ENCODE results near the gene DTHD1. TPM values are rescaled to one million over a fixed set of nuclear protein-coding genes. Genes with fewer than 3 reads are reported as not detected.

DTHD1 gene
- total RNA-seq (2014; rRNA removed) = not detected in 2 replicates
- not detected for polyA plus RNA-seq (2012)

- no peak for DNase-seq (ENCODE audit: low read depth)
Measured at GRCh38 chr4:36281384-36282106, at the start of gene DTHD1. Gene DTHD1 (plus strand): TSS chr4:36281616. CDS start chr4:36281759, 143 bp downstream.

- DNase-seq (ENCODE audit: low read depth) = no peak
Measured at GRCh38 chr4:36233567-36234266, 47.7 kb upstream of the DTHD1 start.

GRCh38 chr4:36235306-36235705, 46.1 kb upstream of the DTHD1 start:
- no peak for DNase-seq (ENCODE audit: low read depth)

GRCh38 chr4:36236159-36236558, 45.3 kb upstream of the DTHD1 start:
- no peak for DNase-seq (ENCODE audit: low read depth)

GRCh38 chr4:36237366-36238313, 43.8 kb upstream of the DTHD1 start:
- DNase-seq (ENCODE audit: low read depth) = no peak

GRCh38 chr4:36241771-36242170, 39.6 kb upstream of the DTHD1 start:
- no peak for DNase-seq (ENCODE audit: low read depth)

GRCh38 chr4:36242629-36243354, 38.6 kb upstream of the DTHD1 start:
- DNase-seq (ENCODE audit: low read depth) = no peak

GRCh38 chr4:36243355-36244256, 37.8 kb upstream of the DTHD1 start:
- DNase-seq (ENCODE audit: low read depth) = no peak

- no peak for DNase-seq (ENCODE audit: low read depth)
Measured at GRCh38 chr4:36244257-36245082, 36.9 kb upstream of the DTHD1 start, which contains the start of gene ARAP2. Gene ARAP2 (minus strand): TSS chr4:36244514. CDS start chr4:36229486, 15,028 bp downstream.

GRCh38 chr4:36249610-36250009, 31.8 kb upstream of the DTHD1 start:
- no peak for DNase-seq (ENCODE audit: low read depth)

- DNase-seq (ENCODE audit: low read depth) = no peak
Measured at GRCh38 chr4:36251983-36252382, 29.4 kb upstream of the DTHD1 start.

GRCh38 chr4:36254371-36254770, 27.0 kb upstream of the DTHD1 start:
- no peak for DNase-seq (ENCODE audit: low read depth)

GRCh38 chr4:36255577-36255976, 25.8 kb upstream of the DTHD1 start:
- DNase-seq (ENCODE audit: low read depth) = no peak

GRCh38 chr4:36256398-36256891, 25.0 kb upstream of the DTHD1 start:
- DNase-seq (ENCODE audit: low read depth) = no peak

GRCh38 chr4:36260731-36261130, 20.7 kb upstream of the DTHD1 start:
- DNase-seq (ENCODE audit: low read depth) = no peak

- DNase-seq (ENCODE audit: low read depth) = no peak
Measured at GRCh38 chr4:36264207-36264826, 17.1 kb upstream of the DTHD1 start.

GRCh38 chr4:36267486-36268268, 13.7 kb upstream of the DTHD1 start:
- DNase-seq (ENCODE audit: low read depth) = no peak

- no peak for DNase-seq (ENCODE audit: low read depth)
Measured at GRCh38 chr4:36269101-36269500, 12.3 kb upstream of the DTHD1 start.
